Panc1 (cell line): Measurements from ENCODE around the gene ZFTA. TPM values are rescaled to one million over a fixed set of nuclear protein-coding genes. Genes with fewer than 3 reads are reported as not detected.
"Not testable (repeated sequence)": the region's sequence is repeated elsewhere in the genome, so short reads cannot be mapped to it uniquely, and the experiment has no call there.

Source experiments
- ATAC-seq: fragments of 200-7000 bp; cut with Tn5 transposase; 2 replicates; pipeline ENCODE4 v1.9.1; 2020; ENCODE audit warnings: mild to moderate bottlenecking, moderate library complexity
- BruUV-seq: library from RNA; stranded (reverse); fragments of 400-500 nt; replicated peaks from 2 replicates; lab custom pipeline; 2021; lab: Mats Ljungman, UMichigan
- CTCF ChIA-PET: fragments of 300-600 bp; sonication (Branson Sonifier 250); formaldehyde crosslinking; loops from one replicate; lab custom pipeline; 2022; ENCODE audit warnings: antibody characterized with exemption; lab: Charles Lee
- POLR2A ChIA-PET: fragments of 300-600 bp; sonication (Branson Sonifier 250); formaldehyde crosslinking; loops from one replicate; lab custom pipeline; 2022; ENCODE audit warnings: antibody characterized with exemption; lab: Charles Lee
- DNase-seq: peaks from one replicate; pipeline ENCODE4 v3.0.0-alpha.2; 2010; ENCODE audit warnings: low read depth, low spot score
- H3K27ac ChIP-seq: 2 replicates; pipeline ENCODE4 v1.5.1; 2011; ENCODE audit warnings: mild to moderate bottlenecking, low read length, inconsistent platforms
- H3K27me3 ChIP-seq: fragments of 200-500 bp; sonication (Bioruptor generic); 2 replicates; pipeline ENCODE4 v1.6.0; 2014; ENCODE audit warnings: low read length, inconsistent platforms; ENCODE audit not compliant: control insufficient read depth, insufficient read depth
- H3K36me3 ChIP-seq: fragments of 200-500 bp; sonication (Bioruptor generic); 2 replicates; pipeline ENCODE4 v1.5.1; 2014; ENCODE audit warnings: inconsistent platforms, mild to moderate bottlenecking, low read length, moderate library complexity; ENCODE audit not compliant: control insufficient read depth, insufficient read depth
- H3K4me1 ChIP-seq: 2 replicates; pipeline ENCODE4 v1.5.1; 2011; ENCODE audit warnings: inconsistent platforms, mild to moderate bottlenecking, low read length, moderate library complexity; ENCODE audit not compliant: control insufficient read depth, insufficient read depth
- H3K4me3 ChIP-seq, 2 experiments: 2 replicates each; pipeline ENCODE4 v1.5.1; 2011 to 2012; ENCODE audit warnings: low read depth in 2 of 2, low read length in 2 of 2, mild to moderate bottlenecking in 2 of 2, inconsistent platforms in 1 of 2, moderate library complexity in 1 of 2
- H3K9me3 ChIP-seq: fragments of 200-500 bp; sonication (Bioruptor generic); 2 replicates; pipeline ENCODE4 v1.5.1; 2014; ENCODE audit warnings: low read depth, mild to moderate bottlenecking, inconsistent platforms, low read length, moderate library complexity; ENCODE audit not compliant: control insufficient read depth, insufficient read depth
- POLR2AphosphoS5 ChIP-seq: IDR thresholded peaks from 2 replicates; pipeline ENCODE4 v1.6.1; 2012; ENCODE audit warnings: mild to moderate bottlenecking, low read depth, low read length, moderate library complexity
- SIN3A ChIP-seq: IDR thresholded peaks from 2 replicates; pipeline ENCODE4 v1.6.1; 2012; ENCODE audit warnings: low read depth, mild to moderate bottlenecking, low read length, moderate library complexity, borderline replicate concordance; ENCODE audit not compliant: insufficient read depth
- TCF7L2 ChIP-seq: IDR thresholded peaks from 2 replicates; pipeline ENCODE4 v1.6.1; 2011; ENCODE audit warnings: mild to moderate bottlenecking, low read depth, low read length, inconsistent platforms
- in situ Hi-C: cut with HindIII; loops from 2 replicates; pipeline ENCODE4 v1.10.0; 2016; ENCODE audit warnings: low sequenced_read_pairs, low pct_unique_long_range_greater_than_20kb
- intact Hi-C: fragments of 100-400 bp; cut with micrococcal nuclease; formaldehyde crosslinking; loops from one replicate; pipeline ENCODE4 v1.10.0; 2022; ENCODE audit not compliant: unreplicated experiment
- total RNA-seq: library from RNA; stranded (reverse); gene quantifications from one replicate; pipeline ENCODE4 v1.2.1, GENCODE V29; 2021; ENCODE audit not compliant: unreplicated experiment
- TF ChIP-seq, protein P1 (sequence below): fragments of 450-650 bp; IDR thresholded peaks from 2 replicates; pipeline ENCODE4 v1.5.1; 2017; ENCODE audit warnings: mild to moderate bottlenecking
- TF ChIP-seq, protein P2 (sequence below), 2 experiments: IDR thresholded peaks; 2 replicates each; pipeline ENCODE4 v1.6.1; 2011 to 2012; ENCODE audit warnings: low read depth in 2 of 2, control low read depth in 1 of 2, low read length in 1 of 2, mild to moderate bottlenecking in 1 of 2, moderate library complexity in 1 of 2; ENCODE audit not compliant: insufficient read depth in 1 of 2

The ZFTA gene
- total RNA-seq, 1 experiment from 2014 or later, result 16.1 TPM

DNA sequence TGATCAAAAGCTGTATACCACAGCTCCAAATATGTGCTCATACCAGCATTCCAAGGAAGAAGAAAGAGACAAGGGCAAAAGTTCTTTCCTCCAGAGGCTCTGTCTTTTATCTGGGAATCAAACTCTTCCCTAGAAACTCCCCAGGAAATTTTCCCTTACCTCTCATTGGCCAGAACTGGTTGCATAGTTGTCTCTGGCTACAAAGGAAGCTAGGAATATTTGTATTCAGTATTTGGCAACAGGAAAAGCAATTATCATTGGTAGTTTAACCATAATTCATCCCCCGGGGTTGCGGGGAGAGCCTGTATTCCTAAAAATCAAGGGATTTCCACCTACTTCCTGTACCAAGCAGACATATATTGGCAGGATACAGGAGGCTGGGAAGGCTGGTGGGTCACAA lies 10.5 kb upstream of the ZFTA start:
- in situ Hi-C loops (no loop called here), intact Hi-C loops (no loop called here)
- no peaks in the 10 kb centered on the region for H3K4me1 ChIP-seq
- no peaks in the 10 kb centered on the region for H3K9me3 ChIP-seq
- CTCF ChIA-PET, result interaction anchor here (0.6 kb wide), 2 partner anchors 138 to 173 kb away, joined by 4 to 6 read pairs; partner anchors contain the start of gene RCOR2
- no peaks in the 10 kb centered on the region for H3K36me3 ChIP-seq
- no peaks in the 10 kb centered on the region for H3K27me3 ChIP-seq
- no TSS peak for BruUV-seq
- POLR2A ChIA-PET, result no interaction called here
- H3K27ac ChIP-seq, result no peak overlapping the region
- no peak overlapping the region for H3K4me3 ChIP-seq
- TF ChIP-seq TCF7L2, result no peak
- TF ChIP-seq, protein P1, sequence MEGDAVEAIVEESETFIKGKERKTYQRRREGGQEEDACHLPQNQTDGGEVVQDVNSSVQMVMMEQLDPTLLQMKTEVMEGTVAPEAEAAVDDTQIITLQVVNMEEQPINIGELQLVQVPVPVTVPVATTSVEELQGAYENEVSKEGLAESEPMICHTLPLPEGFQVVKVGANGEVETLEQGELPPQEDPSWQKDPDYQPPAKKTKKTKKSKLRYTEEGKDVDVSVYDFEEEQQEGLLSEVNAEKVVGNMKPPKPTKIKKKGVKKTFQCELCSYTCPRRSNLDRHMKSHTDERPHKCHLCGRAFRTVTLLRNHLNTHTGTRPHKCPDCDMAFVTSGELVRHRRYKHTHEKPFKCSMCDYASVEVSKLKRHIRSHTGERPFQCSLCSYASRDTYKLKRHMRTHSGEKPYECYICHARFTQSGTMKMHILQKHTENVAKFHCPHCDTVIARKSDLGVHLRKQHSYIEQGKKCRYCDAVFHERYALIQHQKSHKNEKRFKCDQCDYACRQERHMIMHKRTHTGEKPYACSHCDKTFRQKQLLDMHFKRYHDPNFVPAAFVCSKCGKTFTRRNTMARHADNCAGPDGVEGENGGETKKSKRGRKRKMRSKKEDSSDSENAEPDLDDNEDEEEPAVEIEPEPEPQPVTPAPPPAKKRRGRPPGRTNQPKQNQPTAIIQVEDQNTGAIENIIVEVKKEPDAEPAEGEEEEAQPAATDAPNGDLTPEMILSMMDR, result no peak
- no peak for TF ChIP-seq SIN3A
- TF ChIP-seq, protein P2, sequence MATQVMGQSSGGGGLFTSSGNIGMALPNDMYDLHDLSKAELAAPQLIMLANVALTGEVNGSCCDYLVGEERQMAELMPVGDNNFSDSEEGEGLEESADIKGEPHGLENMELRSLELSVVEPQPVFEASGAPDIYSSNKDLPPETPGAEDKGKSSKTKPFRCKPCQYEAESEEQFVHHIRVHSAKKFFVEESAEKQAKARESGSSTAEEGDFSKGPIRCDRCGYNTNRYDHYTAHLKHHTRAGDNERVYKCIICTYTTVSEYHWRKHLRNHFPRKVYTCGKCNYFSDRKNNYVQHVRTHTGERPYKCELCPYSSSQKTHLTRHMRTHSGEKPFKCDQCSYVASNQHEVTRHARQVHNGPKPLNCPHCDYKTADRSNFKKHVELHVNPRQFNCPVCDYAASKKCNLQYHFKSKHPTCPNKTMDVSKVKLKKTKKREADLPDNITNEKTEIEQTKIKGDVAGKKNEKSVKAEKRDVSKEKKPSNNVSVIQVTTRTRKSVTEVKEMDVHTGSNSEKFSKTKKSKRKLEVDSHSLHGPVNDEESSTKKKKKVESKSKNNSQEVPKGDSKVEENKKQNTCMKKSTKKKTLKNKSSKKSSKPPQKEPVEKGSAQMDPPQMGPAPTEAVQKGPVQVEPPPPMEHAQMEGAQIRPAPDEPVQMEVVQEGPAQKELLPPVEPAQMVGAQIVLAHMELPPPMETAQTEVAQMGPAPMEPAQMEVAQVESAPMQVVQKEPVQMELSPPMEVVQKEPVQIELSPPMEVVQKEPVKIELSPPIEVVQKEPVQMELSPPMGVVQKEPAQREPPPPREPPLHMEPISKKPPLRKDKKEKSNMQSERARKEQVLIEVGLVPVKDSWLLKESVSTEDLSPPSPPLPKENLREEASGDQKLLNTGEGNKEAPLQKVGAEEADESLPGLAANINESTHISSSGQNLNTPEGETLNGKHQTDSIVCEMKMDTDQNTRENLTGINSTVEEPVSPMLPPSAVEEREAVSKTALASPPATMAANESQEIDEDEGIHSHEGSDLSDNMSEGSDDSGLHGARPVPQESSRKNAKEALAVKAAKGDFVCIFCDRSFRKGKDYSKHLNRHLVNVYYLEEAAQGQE (IDR thresholded peaks at IDR 0.05; ENCODE audit: insufficient read depth in 1 of 2, low read depth in 2 of 2, low read length in 1 of 2), result no peak
- no peak for TF ChIP-seq POLR2AphosphoS5
- ATAC-seq (no peak), DNase-seq (no peak)

DNA sequence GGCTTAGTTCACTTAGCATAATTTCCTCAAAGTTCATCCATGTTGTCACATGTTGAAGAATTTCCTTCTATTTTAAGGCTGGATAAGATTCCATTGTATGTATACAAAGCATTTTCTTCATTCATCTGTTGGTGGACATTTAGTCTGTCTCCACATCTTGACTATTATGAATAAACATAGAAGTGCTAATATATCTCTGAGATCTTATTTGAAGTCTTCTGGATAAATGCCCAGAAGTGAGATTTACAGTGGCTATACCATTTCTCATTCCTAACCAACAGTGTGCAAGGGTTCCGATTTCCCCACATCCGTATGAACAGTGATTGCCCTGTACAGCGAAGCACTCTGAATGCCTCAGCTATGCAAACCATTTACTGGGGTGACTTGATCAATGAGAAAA lies 6.6 kb upstream of the ZFTA start:
- CTCF ChIA-PET, result no interaction called here
- TF ChIP-seq, protein P2 (IDR thresholded peaks at IDR 0.05; ENCODE audit: insufficient read depth in 1 of 2, low read depth in 2 of 2, low read length in 1 of 2), result no peak
- intact Hi-C loops, result no loop called here
- H3K4me3 ChIP-seq, result no peak overlapping the region
- H3K36me3 ChIP-seq, result no peaks in the 10 kb centered on the region
- BruUV-seq, result no TSS peak
- in situ Hi-C loops, result no loop called here
- H3K9me3 ChIP-seq, result no peaks in the 10 kb centered on the region
- DNase-seq (no peak), ATAC-seq (no peak)
- H3K4me1 ChIP-seq, result peaks cover 1% of the 10 kb centered on the region; the same call in 1 of the 2 replicates
- no peak overlapping the region for H3K27ac ChIP-seq
- H3K27me3 ChIP-seq, result no peaks in the 10 kb centered on the region
- POLR2A ChIA-PET, result no interaction called here

DNA sequence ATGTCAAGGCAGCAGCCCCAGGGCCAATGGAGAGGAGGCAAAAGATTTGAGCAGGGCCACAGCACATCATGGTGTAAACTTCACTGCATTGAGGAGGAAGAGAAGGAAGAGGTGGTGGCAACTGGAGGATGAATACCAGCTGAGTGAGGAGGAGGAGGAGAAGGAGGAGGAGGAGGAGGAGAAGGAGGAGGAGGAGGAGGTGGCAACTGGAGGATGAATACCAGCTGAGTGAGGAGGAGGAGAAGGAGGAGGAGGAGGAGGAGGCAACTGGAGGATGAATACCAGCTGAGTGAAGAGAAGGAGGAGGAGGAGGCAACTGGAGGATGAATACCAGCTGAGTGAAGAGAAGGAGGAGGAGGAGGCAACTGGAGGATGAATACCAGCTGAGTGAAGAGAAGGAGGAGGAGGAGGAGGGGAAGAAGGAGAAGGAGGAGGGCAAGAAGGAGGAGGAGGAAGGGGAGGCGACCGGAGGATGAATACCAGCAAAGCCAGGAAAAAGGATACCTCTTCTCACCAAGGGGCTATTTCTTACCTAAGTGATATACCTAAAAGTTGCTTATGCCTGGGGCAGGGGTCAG lies 3.3 kb upstream of the ZFTA start:
- BruUV-seq, H3K9me3 ChIP-seq, in situ Hi-C loops, intact Hi-C loops, DNase-seq, H3K27me3 ChIP-seq, ATAC-seq, H3K4me3 ChIP-seq, CTCF ChIA-PET, POLR2A ChIA-PET, H3K27ac ChIP-seq, H3K36me3 ChIP-seq: not testable (repeated sequence)
- peaks cover 12% of the 10 kb centered on the region for H3K4me1 ChIP-seq
